Measurements from ENCODE around the gene FBXO44. TPM values are rescaled to one million over a fixed set of nuclear protein-coding genes. Genes with fewer than 3 reads are reported as not detected.
"Not testable (repeated sequence)": the region's sequence is repeated elsewhere in the genome, so short reads cannot be mapped to it uniquely, and the experiment has no call there.

The FBXO44 gene
- total RNA-seq, 4 donors from 2014 or later: 13.3 to 19.8 (median 16.1) TPM

DNA sequence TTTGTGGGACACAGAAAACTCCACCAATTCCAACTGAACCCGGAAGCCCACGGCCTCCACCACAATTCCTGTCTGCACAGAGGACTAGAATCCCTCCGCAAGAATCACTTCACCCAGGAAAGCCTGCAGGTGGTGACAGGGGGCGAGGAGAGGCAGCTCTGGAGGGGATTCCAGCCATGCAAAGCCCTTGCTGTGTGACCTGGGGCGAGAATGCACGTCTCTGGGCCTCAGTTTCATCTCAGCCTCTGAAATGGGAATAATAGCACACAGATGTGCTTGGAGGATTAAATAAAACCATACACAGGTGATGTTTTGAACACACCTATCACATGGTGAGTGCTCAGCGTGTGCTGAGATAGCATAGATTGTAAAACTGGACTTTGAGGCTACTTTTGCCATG is 14.6 kb upstream of the FBXO44 start:
- H3K36me3 ChIP-seq: no peaks in the 10 kb centered on the region
- peaks cover 0 to 58% (median 0%) of the 10 kb centered on the region in 4 donors for H3K27me3 ChIP-seq
- WGBS: 65% methylated on average over 7 of the region's 7 CpGs
- H3K9me3 ChIP-seq: no peaks in the 10 kb centered on the region
- H3K27ac ChIP-seq (replicated peaks in 1 of 4): no peak overlapping the region
- H3K4me3 ChIP-seq: no peak overlapping the region
- no peak for DNase-seq (ENCODE audit: extremely low spot score)
- TF ChIP-seq POLR2A (IDR thresholded peaks at IDR 0.05; ENCODE audit: low read depth): no peak
- TF ChIP-seq, protein P1, sequence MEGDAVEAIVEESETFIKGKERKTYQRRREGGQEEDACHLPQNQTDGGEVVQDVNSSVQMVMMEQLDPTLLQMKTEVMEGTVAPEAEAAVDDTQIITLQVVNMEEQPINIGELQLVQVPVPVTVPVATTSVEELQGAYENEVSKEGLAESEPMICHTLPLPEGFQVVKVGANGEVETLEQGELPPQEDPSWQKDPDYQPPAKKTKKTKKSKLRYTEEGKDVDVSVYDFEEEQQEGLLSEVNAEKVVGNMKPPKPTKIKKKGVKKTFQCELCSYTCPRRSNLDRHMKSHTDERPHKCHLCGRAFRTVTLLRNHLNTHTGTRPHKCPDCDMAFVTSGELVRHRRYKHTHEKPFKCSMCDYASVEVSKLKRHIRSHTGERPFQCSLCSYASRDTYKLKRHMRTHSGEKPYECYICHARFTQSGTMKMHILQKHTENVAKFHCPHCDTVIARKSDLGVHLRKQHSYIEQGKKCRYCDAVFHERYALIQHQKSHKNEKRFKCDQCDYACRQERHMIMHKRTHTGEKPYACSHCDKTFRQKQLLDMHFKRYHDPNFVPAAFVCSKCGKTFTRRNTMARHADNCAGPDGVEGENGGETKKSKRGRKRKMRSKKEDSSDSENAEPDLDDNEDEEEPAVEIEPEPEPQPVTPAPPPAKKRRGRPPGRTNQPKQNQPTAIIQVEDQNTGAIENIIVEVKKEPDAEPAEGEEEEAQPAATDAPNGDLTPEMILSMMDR (IDR thresholded peaks at IDR 0.05): no peak
- TF ChIP-seq POLR2AphosphoS5 (IDR thresholded peaks at IDR 0.05): no peak
- TF ChIP-seq EP300 (IDR thresholded peaks at IDR 0.05): no peak
- H3K4me1 ChIP-seq: peaks cover 0 to 3% (median 1%) of the 10 kb centered on the region in 4 donors
- intact Hi-C loops (cut with DNase I): loop anchor here (5.0 kb wide), 2 partner anchors 303 to 398 kb away; no protein-coding TSS in a partner anchor

DNA sequence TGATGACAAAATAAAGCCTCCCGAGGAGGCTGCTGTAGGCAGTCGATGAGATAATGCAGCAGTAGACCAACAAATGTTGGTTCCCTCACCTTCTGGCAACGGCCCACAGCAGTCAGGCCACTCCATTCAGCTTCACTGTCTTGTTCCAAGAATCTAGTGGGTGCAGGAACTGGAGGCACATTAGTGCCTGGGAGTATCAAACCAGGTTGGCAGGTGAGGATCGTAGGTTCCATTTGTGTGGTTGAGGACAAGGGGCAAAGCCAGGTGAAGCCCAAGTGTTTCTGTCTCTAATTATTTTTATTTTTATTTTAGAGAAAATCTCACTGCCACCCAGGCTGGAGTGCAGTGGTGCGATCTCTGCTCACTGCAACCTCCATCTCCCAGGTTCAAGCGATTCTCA is 13.7 kb upstream of the FBXO44 start:
- TF ChIP-seq POLR2A (IDR thresholded peaks at IDR 0.05; ENCODE audit: low read depth): no peak
- TF ChIP-seq, protein P1 (IDR thresholded peaks at IDR 0.05): no peak
- no peak for TF ChIP-seq POLR2AphosphoS5 (IDR thresholded peaks at IDR 0.05)
- intact Hi-C loops (cut with DNase I): loop anchor here (5.0 kb wide), 2 partner anchors 304 to 399 kb away; no protein-coding TSS in a partner anchor
- H3K27me3 ChIP-seq: peaks cover 0 to 55% (median 0%) of the 10 kb centered on the region in 4 donors
- no peak for DNase-seq (ENCODE audit: extremely low spot score)
- WGBS: 61% methylated on average over 6 of the region's 6 CpGs
- no peaks in the 10 kb centered on the region for H3K9me3 ChIP-seq
- no peaks in the 10 kb centered on the region for H3K36me3 ChIP-seq
- peaks cover 0 to 3% (median 1%) of the 10 kb centered on the region in 4 donors for H3K4me1 ChIP-seq
- no peak overlapping the region for H3K27ac ChIP-seq (replicated peaks in 1 of 4)
- H3K4me3 ChIP-seq: no peak overlapping the region

DNA sequence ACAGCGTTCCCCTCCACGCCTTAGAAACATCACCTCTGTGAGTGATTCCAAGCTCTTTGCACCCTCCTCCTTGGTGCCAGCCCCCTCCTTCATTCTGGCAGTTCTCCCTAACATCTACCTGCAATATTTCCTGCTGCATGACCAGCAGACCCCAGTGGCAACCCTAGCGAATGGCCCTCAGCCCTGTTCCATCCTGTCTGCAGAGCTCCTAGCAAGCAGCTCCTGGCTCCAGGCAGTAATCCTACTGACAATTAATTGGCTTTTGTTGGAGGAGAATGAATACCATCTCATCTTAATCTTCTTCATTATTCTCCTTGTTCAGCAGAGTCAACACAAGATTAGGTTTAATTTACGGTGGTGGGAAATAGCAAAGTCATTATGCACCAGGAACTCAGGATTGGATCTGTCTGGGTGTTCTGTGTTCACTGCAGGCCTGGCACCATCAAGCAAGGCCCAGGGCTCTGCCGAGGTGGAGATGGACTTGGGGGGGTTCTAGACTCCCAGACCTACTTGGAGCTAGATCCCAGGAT is 12.8 kb upstream of the FBXO44 start:
- no peak for TF ChIP-seq POLR2AphosphoS5 (IDR thresholded peaks at IDR 0.05)
- TF ChIP-seq, protein P1 (IDR thresholded peaks at IDR 0.05): no peak
- TF ChIP-seq EP300 (IDR thresholded peaks at IDR 0.05): no peak
- no peak for TF ChIP-seq POLR2A (IDR thresholded peaks at IDR 0.05; ENCODE audit: low read depth)
- peaks cover 0 to 3% (median 1%) of the 10 kb centered on the region in 4 donors for H3K4me1 ChIP-seq
- no peak for DNase-seq (ENCODE audit: extremely low spot score)
- WGBS: 46% methylated on average over 3 of the region's 5 CpGs
- no peak overlapping the region for H3K4me3 ChIP-seq
- peaks cover 0 to 54% (median 0%) of the 10 kb centered on the region in 4 donors for H3K27me3 ChIP-seq
- intact Hi-C loops (cut with DNase I): loop anchor here (5.0 kb wide), 2 partner anchors 305 to 400 kb away; no protein-coding TSS in a partner anchor
- no peak overlapping the region for H3K27ac ChIP-seq (replicated peaks in 1 of 4)
- H3K9me3 ChIP-seq: no peaks in the 10 kb centered on the region
- H3K36me3 ChIP-seq: no peaks in the 10 kb centered on the region

DNA sequence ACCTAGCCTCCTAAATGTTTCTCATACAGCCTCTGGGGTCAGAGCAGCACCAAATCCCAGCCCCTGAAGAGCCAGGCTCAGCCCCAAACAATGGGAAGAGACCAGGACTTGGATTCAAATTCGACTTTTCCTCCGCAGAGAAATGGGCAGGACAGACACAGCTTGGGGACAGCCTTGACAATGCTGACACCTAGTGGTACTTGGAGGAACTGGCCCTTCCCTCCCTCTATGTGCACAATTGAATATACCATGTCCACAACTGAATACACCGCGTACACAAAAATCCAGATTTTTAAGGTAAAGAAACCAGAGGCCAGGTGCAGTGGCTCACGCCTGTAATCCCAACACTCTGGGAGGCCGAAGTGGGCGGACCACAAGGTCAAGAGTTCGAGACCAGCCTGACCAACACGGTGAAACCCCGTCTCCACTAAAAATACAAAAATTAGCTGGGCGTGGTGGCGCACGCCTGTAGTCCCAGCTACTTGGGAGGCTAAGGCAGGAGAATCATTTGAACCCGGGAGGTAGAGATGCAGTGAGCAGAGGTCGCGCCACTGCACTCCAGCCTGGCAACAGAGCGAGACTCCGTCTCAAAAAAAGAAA is 12.2 kb upstream of the FBXO44 start:
- not testable (repeated sequence) for H3K36me3 ChIP-seq; H3K9me3 ChIP-seq; DNase-seq (ENCODE audit: extremely low spot score); H3K4me3 ChIP-seq; H3K4me1 ChIP-seq; H3K27ac ChIP-seq (replicated peaks in 1 of 4)
- 63% methylated on average over 16 of the region's 18 CpGs for whole genome bisulfite sequencing
- intact Hi-C loops (cut with DNase I): loop anchor here (5.0 kb wide), 2 partner anchors 305 to 400 kb away; no protein-coding TSS in a partner anchor
- TF ChIP-seq, protein P1 (IDR thresholded peaks at IDR 0.05): peak; percentile 92 to 99 (median 94)
- peak in 1 of 2 donors; percentile 9 for TF ChIP-seq POLR2AphosphoS5 (IDR thresholded peaks at IDR 0.05)
- peaks cover 0 to 51% (median 0%) of the 10 kb centered on the region in 4 donors for H3K27me3 ChIP-seq
